Measurements from ENCODE around the gene TMEM132D.

TMEM132D gene

DNA sequence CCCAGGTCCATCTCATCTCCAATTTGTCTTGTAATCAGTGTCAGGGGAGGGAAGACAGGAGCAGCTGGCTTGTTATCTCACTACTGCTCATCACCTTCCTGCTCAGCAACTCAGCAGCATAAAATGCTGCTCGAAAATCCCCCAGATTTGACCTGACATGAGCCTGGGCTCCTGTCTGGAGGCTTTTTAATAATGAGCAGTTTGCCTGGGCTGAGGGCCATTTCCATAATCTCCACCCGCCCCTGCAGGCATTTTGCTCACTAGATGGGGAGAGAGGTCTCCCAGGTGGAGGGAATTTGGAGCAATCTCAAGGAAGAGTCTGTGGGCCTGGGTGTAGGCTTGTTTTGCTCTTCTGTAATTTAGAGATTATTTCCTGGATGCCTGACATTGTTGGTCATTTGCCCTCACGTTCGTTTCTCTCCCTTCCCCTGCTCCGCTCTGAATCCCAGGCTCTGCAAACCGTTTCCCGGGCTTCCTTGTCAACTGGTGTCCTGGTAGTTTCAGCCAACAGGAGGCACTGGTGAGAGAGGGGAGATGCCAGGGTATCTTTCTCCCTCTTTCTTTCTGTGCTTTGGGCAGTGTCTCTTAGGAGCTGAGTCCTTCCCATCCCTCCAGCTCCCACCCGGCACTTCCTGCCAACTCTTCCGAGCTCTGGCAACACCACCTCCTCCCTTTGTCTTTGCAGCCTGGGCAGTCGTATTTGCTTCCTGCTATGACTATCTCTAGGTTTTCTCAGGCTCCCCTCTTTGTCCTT is 751.3 kb downstream of the TMEM132D start:
- H3K4me3 Mint-ChIP-seq, result no peak overlapping the region
- ATAC-seq (replicated peaks) (no peak), DNase-seq (no peak)
- H3K36me3 Mint-ChIP-seq (ENCODE audit: insufficient read depth), result no peaks in the 10 kb centered on the region
- no peak overlapping the region for H3K27ac Mint-ChIP-seq
- no peaks in the 10 kb centered on the region for H3K9me3 Mint-ChIP-seq
- peaks cover 12 to 22% of the 10 kb centered on the region in 2 donors for H3K27me3 Mint-ChIP-seq
- no peaks in the 10 kb centered on the region for H3K4me1 Mint-ChIP-seq (ENCODE audit: low read depth in 2 of 2)

DNA sequence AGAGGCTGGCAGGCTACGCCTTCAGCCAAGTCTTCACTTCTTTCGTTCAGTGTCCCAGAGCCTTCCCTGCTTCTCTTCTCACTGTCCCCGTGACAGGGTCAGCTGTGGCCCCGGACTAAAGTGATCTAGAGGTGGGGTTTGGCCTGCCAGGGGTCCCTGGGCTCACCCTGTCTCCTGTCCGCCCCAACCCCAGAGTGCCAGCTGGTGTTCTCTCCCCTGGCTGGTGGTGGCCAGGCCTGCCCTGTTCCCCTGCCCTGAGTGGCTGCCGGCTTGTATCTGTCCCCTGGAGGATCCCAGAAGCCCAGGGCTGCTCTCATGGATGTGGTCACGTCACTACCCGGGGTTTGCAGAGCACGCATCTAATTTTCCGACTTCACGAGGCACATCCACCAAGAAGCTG is 753.1 kb downstream of the TMEM132D start:
- no peaks in the 10 kb centered on the region for H3K9me3 Mint-ChIP-seq
- no peak overlapping the region for H3K4me3 Mint-ChIP-seq
- no peak for DNase-seq
- H3K4me1 Mint-ChIP-seq (ENCODE audit: low read depth in 2 of 2), result no peaks in the 10 kb centered on the region
- ATAC-seq (replicated peaks), result no peak
- no peak overlapping the region for H3K27ac Mint-ChIP-seq
- peaks cover 12 to 33% of the 10 kb centered on the region in 2 donors for H3K27me3 Mint-ChIP-seq
- no peaks in the 10 kb centered on the region for H3K36me3 Mint-ChIP-seq (ENCODE audit: insufficient read depth)

DNA sequence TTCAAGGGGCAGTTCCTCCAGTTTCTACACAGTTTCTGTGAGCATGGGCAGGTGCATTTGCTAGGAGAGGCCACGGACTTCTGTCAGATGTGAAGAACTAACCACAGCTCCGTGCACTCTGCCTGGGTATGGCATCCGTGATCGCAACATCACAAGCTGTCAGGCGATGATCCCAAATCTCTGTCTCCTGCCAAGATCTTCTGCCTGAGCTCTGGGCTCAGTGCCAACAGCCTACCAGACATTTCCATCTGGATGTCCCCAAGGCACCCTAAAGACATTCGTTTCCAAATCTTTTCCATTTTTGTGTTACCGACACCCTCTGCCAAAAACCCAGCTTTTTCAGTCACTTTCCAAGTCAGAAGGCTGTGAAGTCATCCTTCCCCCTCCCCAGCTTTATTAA is 758.4 kb downstream of the TMEM132D start:
- no peak overlapping the region for H3K4me3 Mint-ChIP-seq
- DNase-seq (no peak), ATAC-seq (replicated peaks) (no peak)
- no peaks in the 10 kb centered on the region for H3K9me3 Mint-ChIP-seq
- no peak overlapping the region for H3K27ac Mint-ChIP-seq
- no peaks in the 10 kb centered on the region for H3K36me3 Mint-ChIP-seq (ENCODE audit: insufficient read depth)
- H3K4me1 Mint-ChIP-seq (ENCODE audit: low read depth in 2 of 2), result no peaks in the 10 kb centered on the region
- peaks cover 0 to 28% of the 10 kb centered on the region in 2 donors for H3K27me3 Mint-ChIP-seq

DNA sequence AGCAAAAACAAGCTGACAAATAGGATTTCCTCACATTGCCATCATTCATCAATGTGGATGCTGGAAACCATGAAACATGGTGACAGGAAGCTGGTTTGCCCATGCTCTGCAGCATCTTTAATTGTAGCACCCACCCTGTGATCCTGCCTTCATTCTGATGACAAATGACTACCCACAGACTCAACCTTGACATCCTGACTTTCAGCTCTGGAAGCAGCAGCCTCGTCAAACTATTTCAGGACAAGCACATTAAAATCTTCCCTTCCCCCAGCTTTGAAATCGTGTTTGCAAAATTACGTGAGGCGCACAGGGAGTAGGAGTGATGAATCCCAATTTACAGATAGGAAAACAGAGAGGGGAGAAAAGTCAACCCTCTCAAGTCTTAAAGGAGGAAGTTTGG is 765.0 kb downstream of the TMEM132D start:
- Mint-ChIP-seq H3K4me3 (no peak overlapping the region), H3K27me3 (no peaks in the 10 kb centered on the region), H3K27ac (no peak overlapping the region), H3K36me3 (ENCODE audit: insufficient read depth) (no peaks in the 10 kb centered on the region), H3K4me1 (ENCODE audit: low read depth in 2 of 2) (no peaks in the 10 kb centered on the region), H3K9me3 (no peaks in the 10 kb centered on the region)
- DNase-seq (no peak), ATAC-seq (replicated peaks) (no peak)

DNA sequence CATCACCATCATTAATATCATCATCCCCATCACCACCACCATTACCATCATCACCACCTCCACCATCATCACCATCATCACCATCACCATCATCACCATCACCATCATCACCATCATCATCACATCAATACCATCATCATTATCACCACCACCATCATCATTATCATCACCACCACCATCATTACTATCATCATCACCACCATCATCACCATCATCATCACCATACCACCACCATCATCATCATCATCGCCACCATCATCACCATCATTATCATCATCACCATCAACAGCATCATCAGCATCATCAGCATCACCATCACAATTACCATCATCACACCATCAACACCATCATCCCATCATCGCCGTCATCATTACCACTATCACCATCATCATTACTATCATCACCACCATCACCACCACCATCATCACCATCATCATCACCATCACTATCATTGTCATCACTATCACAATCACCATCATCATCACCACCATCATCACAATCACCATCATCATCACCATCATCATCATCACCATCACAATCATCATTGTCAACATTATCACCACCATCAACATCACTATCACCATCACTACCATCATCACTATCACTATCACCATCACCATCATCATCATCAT is 767.0 kb downstream of the TMEM132D start:
- H3K27ac Mint-ChIP-seq, result no peak overlapping the region
- no peaks in the 10 kb centered on the region for H3K4me1 Mint-ChIP-seq (ENCODE audit: low read depth in 2 of 2)
- ATAC-seq (replicated peaks) (no peak), DNase-seq (no peak)
- H3K36me3 Mint-ChIP-seq (ENCODE audit: insufficient read depth), result no peaks in the 10 kb centered on the region
- no peaks in the 10 kb centered on the region for H3K27me3 Mint-ChIP-seq
- H3K4me3 Mint-ChIP-seq, result no peak overlapping the region
- no peaks in the 10 kb centered on the region for H3K9me3 Mint-ChIP-seq

DNA sequence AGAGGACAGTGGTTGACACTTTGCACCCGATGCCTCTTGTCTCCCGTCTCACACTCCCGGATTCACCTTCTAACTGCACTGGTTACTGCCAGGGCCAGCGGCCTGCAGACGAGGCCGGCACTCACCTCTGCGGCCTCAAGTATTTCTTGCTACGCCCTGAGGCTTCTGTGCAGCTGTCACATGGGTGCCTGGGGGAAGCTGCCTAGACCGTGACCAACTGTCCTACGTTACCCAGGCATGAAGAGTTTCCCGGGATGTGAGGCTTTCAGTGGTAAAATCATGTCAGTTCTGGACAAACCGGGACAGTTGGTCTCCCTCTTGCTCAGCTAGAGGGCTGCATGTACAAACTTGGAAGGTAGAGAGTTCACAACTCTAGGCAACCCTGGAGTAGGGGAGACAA is 776.1 kb downstream of the TMEM132D start:
- H3K27ac Mint-ChIP-seq, result no peak overlapping the region
- no peaks in the 10 kb centered on the region for H3K36me3 Mint-ChIP-seq (ENCODE audit: insufficient read depth)
- H3K4me1 Mint-ChIP-seq (ENCODE audit: low read depth in 2 of 2), result no peaks in the 10 kb centered on the region
- peaks cover 9% of the 10 kb centered on the region in 2 donors for H3K27me3 Mint-ChIP-seq
- peaks cover 5 to 8% of the 10 kb centered on the region in 2 donors for H3K9me3 Mint-ChIP-seq
- no peak overlapping the region for H3K4me3 Mint-ChIP-seq
- DNase-seq (no peak), ATAC-seq (replicated peaks) (no peak)

DNA sequence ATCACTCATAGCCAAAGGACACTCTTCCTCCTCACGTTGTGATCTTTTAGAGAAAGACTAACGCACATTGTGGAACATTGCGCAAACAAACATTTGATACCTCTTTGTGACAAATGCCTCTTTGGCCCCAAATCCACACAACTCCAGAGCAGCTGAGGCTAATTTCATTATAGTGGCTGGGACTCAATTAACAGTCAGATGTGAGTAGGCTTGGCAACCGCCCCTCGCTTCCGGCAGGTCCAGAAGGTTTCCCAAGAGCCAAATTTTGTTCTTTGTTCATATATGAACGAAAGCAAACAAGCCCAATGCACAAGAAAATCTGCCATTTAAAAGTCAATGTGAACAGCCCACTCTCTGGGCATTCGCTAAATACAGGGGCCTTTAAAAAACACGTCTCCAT is 776.6 kb downstream of the TMEM132D start:
- DNase-seq, result no peak
- Mint-ChIP-seq H3K27me3 (peaks cover 9% of the 10 kb centered on the region in 2 donors), H3K27ac (no peak overlapping the region), H3K36me3 (ENCODE audit: insufficient read depth) (no peaks in the 10 kb centered on the region), H3K4me1 (ENCODE audit: low read depth in 2 of 2) (no peaks in the 10 kb centered on the region), H3K9me3 (peaks cover 5 to 8% of the 10 kb centered on the region in 2 donors), H3K4me3 (no peak overlapping the region)
- ATAC-seq (replicated peaks), result no peak

DNA sequence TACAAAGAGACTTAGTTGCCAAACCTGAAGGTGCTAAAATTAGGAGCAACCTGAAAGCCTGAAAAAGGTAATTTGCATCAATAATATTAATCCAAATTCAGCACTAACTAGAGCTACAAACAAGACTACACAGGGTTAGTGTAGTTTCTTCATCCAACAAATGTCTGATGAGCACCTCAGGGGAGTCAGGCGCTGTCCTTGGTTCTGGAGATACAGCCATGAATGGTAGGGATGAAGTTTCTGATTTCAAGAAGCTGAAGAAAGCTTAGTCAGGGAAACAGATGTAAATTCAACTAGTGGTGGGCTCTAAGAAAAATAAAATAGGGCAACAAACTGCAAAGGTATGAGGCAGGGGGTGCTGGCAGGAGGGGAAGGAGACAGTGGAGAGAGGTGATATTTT is 784.3 kb downstream of the TMEM132D start:
- DNase-seq, result no peak
- peaks cover 3% of the 10 kb centered on the region for H3K36me3 Mint-ChIP-seq (ENCODE audit: insufficient read depth)
- peaks cover 26 to 38% of the 10 kb centered on the region in 2 donors for H3K27me3 Mint-ChIP-seq
- H3K4me1 Mint-ChIP-seq (ENCODE audit: low read depth in 2 of 2), result no peaks in the 10 kb centered on the region
- H3K27ac Mint-ChIP-seq, result no peak overlapping the region
- no peak overlapping the region for H3K4me3 Mint-ChIP-seq
- no peaks in the 10 kb centered on the region for H3K9me3 Mint-ChIP-seq
- ATAC-seq (replicated peaks), result no peak

DNA sequence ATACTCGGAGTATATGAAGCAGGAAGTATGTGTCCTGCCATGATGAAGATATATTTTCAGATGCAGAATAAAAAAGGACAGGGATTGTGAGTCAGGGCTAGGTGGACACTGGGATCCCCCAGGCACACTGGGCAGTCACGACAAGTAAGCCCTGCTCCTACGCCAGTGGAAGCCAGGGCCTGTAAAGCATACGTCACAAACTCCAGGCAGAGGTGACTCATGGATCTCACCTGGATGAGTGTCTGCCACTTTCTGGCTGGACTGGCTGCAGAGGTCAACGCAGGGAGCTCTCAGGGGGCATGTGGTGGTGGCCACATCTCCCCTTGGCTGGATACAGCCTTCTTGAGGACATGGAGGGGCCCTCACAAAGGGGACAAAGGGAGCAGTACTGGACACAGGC is 788.3 kb downstream of the TMEM132D start:
- Mint-ChIP-seq H3K4me1 (ENCODE audit: low read depth in 2 of 2) (no peaks in the 10 kb centered on the region), H3K36me3 (ENCODE audit: insufficient read depth) (peaks cover 3% of the 10 kb centered on the region), H3K27me3 (peaks cover 20 to 47% of the 10 kb centered on the region in 2 donors), H3K27ac (no peak overlapping the region), H3K4me3 (no peak overlapping the region), H3K9me3 (peaks cover 0 to 2% of the 10 kb centered on the region in 2 donors)
- DNase-seq, result no peak
- no peak for ATAC-seq (replicated peaks)

DNA sequence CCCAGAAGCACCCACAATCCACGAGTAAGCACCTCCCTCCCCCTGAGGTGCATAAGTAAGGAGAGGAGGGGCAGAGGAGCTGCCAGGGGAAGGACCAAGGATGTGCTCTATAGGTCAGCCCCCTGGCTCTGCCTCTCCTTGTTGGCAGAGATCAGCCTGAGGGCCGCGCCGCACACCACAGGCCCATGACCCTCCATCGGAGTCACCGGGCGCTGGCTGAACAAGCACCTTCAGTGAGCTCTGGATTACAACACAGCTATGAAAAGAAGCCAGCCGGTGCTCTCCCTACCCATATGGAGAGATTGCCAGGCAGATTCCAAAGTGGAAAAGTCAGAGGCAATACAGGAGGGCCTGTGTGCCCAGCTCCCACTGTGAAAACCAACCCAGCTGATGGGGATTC is 793.2 kb downstream of the TMEM132D start:
- Mint-ChIP-seq H3K36me3 (ENCODE audit: insufficient read depth) (no peaks in the 10 kb centered on the region), H3K27me3 (peaks cover 20 to 39% of the 10 kb centered on the region in 2 donors), H3K4me3 (no peak overlapping the region), H3K4me1 (ENCODE audit: low read depth in 2 of 2) (no peaks in the 10 kb centered on the region), H3K9me3 (peaks cover 0 to 2% of the 10 kb centered on the region in 2 donors), H3K27ac (no peak overlapping the region)
- no peak for DNase-seq
- ATAC-seq (replicated peaks), result no peak

DNA sequence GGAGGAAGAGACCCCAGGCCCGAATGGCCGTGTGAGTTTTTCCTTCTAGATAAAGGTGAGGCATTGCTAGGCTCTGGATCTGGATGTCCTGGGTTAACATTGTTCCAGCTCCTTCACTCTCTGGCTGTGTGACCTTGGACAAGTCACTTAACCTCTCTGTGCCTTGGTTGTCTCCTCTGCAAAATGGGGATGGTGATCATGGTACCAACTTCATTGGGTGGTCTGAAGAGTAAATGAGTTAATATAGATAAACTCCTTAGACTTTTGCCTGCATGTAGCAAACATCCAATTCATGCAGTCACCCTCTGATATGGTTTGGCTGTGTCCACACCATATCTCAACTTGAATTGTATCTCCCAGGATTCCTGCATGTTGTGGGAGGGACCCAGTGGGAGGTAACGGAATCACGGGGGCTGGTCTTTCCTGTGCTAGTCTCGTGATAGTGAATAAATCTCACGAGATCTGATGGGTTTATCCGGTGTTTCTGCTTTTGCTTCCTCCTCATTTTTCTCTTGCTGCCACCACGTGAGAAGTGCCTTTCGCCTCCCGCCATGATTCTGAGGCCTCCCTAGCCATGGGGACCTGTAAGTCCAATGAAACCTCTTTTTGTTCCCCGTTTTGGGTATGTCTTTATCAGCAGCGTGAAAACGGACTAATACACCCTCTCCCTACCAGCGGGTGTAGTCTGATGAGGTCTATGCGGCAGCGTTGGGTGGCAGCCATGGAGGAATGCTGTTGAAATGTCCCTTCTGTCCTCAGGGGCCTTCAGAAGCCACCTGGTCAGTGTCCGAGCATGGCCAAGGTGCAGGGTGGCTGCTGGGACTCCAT is 794.4 kb downstream of the TMEM132D start:
- Mint-ChIP-seq H3K36me3 (ENCODE audit: insufficient read depth) (no peaks in the 10 kb centered on the region), H3K4me3 (no peak overlapping the region), H3K4me1 (ENCODE audit: low read depth in 2 of 2) (no peaks in the 10 kb centered on the region), H3K9me3 (peaks cover 0 to 2% of the 10 kb centered on the region in 2 donors), H3K27me3 (peaks cover 8 to 27% of the 10 kb centered on the region in 2 donors), H3K27ac (no peak overlapping the region)
- no peak for DNase-seq
- no peak for ATAC-seq (replicated peaks)

DNA sequence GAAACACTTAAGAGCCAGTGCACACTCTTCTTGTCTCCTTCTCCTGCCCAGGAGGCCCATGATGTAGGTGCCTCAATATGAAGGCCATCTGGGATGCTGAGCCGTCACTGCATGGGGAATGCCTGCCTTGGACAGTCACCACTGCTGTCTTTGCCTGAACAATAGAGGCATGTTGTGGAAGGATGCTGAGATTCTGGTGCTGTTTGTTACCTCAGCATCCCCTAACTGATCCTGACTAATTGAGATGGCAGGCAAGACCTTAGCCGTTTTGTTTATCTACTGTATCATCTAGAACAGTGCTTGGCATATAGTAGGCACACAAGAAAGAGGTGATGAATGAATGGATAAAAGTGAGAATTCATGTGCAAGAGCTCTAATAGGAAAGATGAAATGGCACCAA is 797.1 kb downstream of the TMEM132D start:
- Mint-ChIP-seq H3K4me3 (no peak overlapping the region), H3K9me3 (peaks cover 0 to 2% of the 10 kb centered on the region in 2 donors), H3K36me3 (ENCODE audit: insufficient read depth) (no peaks in the 10 kb centered on the region), H3K27me3 (peaks cover 14 to 42% of the 10 kb centered on the region in 2 donors), H3K27ac (no peak overlapping the region), H3K4me1 (ENCODE audit: low read depth in 2 of 2) (no peaks in the 10 kb centered on the region)
- DNase-seq, result no peak
- no peak for ATAC-seq (replicated peaks)

DNA sequence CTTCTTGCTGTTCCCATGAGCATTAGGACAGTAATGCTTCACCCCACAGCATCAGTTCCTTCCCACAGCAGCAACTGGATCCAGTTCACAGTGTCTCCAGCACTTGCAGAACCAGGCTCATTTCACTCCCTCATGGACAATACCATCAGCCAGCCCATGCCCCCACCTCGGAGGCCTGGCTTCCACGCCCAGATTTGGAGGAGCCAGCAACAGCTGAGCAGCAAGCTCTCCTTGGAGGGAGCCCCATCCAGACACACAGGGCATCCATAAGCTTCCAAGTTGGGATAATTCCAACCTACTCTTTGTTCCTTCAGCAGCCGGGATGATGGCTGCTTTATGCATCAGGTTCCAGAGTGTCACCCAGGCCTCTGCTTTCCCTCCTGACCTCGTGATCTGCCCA is 800.6 kb downstream of the TMEM132D start:
- H3K4me3 Mint-ChIP-seq, result no peak overlapping the region
- DNase-seq (no peak), ATAC-seq (replicated peaks) (no peak)
- H3K4me1 Mint-ChIP-seq (ENCODE audit: low read depth in 2 of 2), result no peaks in the 10 kb centered on the region
- H3K36me3 Mint-ChIP-seq (ENCODE audit: insufficient read depth), result no peaks in the 10 kb centered on the region
- H3K27me3 Mint-ChIP-seq, result peaks cover 6 to 19% of the 10 kb centered on the region in 2 donors
- no peak overlapping the region for H3K27ac Mint-ChIP-seq
- H3K9me3 Mint-ChIP-seq, result no peaks in the 10 kb centered on the region
